K562 (cell line): ENCODE measurements around the gene TEX9. TPM values are rescaled to one million over a fixed set of nuclear protein-coding genes. Genes with fewer than 3 reads are reported as not detected.

Experiments
- BCL6 ChIP-seq: fragments of 250-450 bp; sonication (Bioruptor Pico); IDR thresholded peaks from 2 replicates; pipeline ENCODE4 v1.4.0; 2020
- E2F6 ChIP-seq, 2 experiments: IDR thresholded peaks; 2 replicates each; pipeline ENCODE4 v1.6.1; 2011; ENCODE audit warnings: borderline replicate concordance in 1 of 2, control low read depth in 1 of 2, low read depth in 1 of 2, low read length in 1 of 2, mild to moderate bottlenecking in 1 of 2, mixed read lengths in 1 of 2, moderate library complexity in 1 of 2; ENCODE audit not compliant: insufficient read depth in 1 of 2, insufficient read length in 1 of 2, poor library complexity in 1 of 2, severe bottlenecking in 1 of 2; ENCODE audit errors: extremely low read depth in 1 of 2
- GATAD2B ChIP-seq: fragments of 450-650 bp; IDR thresholded peaks from 2 replicates; pipeline ENCODE4 v1.6.1; 2017; ENCODE audit warnings: mild to moderate bottlenecking, borderline replicate concordance
- JUN ChIP-seq, 2 experiments: sonication (generic) in 1 of 2; formaldehyde crosslinking in 1 of 2; IDR thresholded peaks; 2 replicates each; pipeline versions ENCODE4 v1.6.1 to v1.8.0; 2012 to 2022; ENCODE audit warnings: borderline replicate concordance in 2 of 2, mild to moderate bottlenecking in 2 of 2, improper control_type of control experiment in 1 of 2, low read depth in 1 of 2, low read length in 1 of 2, missing genetic modification reagents in 1 of 2
- LCOR ChIP-seq: sonication (generic); formaldehyde crosslinking; IDR thresholded peaks from 2 replicates; pipeline ENCODE4 v1.8.0; 2022; ENCODE audit warnings: mild to moderate bottlenecking, missing genetic modification reagents
- MAFG ChIP-seq: fragments of 450-650 bp; conservative IDR thresholded peaks from 2 replicates; pipeline ENCODE4 v1.6.1; 2016; ENCODE audit warnings: missing genetic modification characterization, missing compliant biosample characterization
- MCM3 ChIP-seq: fragments of 450-650 bp; IDR thresholded peaks from 2 replicates; pipeline ENCODE4 v1.6.1; 2016
- MXD1 ChIP-seq: fragments of 250-450 bp; sonication (Bioruptor Pico); IDR thresholded peaks from 2 replicates; pipeline ENCODE4 v1.8.0; 2021; ENCODE audit warnings: borderline replicate concordance, mild to moderate bottlenecking, moderate library complexity; ENCODE audit not compliant: poor library complexity, severe bottlenecking
- SREBF1 ChIP-seq: fragments of 150-350 bp; IDR thresholded peaks from 2 replicates; pipeline ENCODE4 v1.6.1; 2014; ENCODE audit warnings: antibody characterized with exemption, low read depth, low read length, borderline replicate concordance
- WHSC1 ChIP-seq: IDR thresholded peaks from one replicate; pipeline ENCODE4 v1.6.1; 2012; ENCODE audit warnings: low read length, control low read depth, inconsistent platforms
- ZHX1 ChIP-seq: fragments of 150-350 bp; conservative IDR thresholded peaks from 2 replicates; pipeline ENCODE4 v1.6.1; 2014; ENCODE audit warnings: low read length
- ZNF274 ChIP-seq: IDR thresholded peaks from 2 replicates; pipeline ENCODE4 v1.6.1; 2011; ENCODE audit warnings: low read depth, mild to moderate bottlenecking, low read length, moderate library complexity, borderline replicate concordance
- ZNF316 ChIP-seq: fragments of 450-650 bp; IDR thresholded peaks from 2 replicates; pipeline ENCODE4 v1.6.1; 2016
- ZNF324 ChIP-seq: fragments of 250-450 bp; sonication (Bioruptor Pico); IDR thresholded peaks from 2 replicates; pipeline ENCODE4 v1.4.0; 2020; ENCODE audit warnings: mild to moderate bottlenecking
- ZNF518B ChIP-seq: fragments of 250-450 bp; sonication (Bioruptor Pico); IDR thresholded peaks from 2 replicates; pipeline ENCODE4 v1.5.0; 2021; ENCODE audit warnings: mild to moderate bottlenecking, moderate library complexity
- polyA plus RNA-seq, 8 experiments: library from polyadenylated mRNA; depleted of rRNA in 4 of 8; stranded (reverse) in 5 of 8; unstranded in 3 of 8; fragments of >200 nt; fragmentation: Nextera tagmentation in 2 of 8; fragmentation: Illumina TruSeq in 1 of 8; extraction: Ambion mirVana in 2 of 8; extraction: Trizol in 1 of 8; gene quantifications; 2 replicates each; pipeline versions ENCODE4 v1.2.1 to v1.2.3, GENCODE V29; 2011 to 2014; ENCODE audit warnings: inconsistent platforms in 1 of 8, missing spikeins in 1 of 8
- total RNA-seq, 7 experiments: library from RNA; depleted of rRNA in 6 of 7; stranded (reverse); fragments of >200 nt in 6 of 7; fragmentation: Illumina TruSeq in 2 of 7; extraction: Trizol in 2 of 7; gene quantifications; 2 replicates each; pipeline versions ENCODE4 v1.2.1 to v1.2.3, GENCODE V29; 2011 to 2021; ENCODE audit warnings: low replicate concordance in 1 of 7
- TF ChIP-seq, protein P1 (sequence below): fragments of 450-650 bp; IDR thresholded peaks from 2 replicates; pipeline ENCODE4 v1.7.1; 2018; ENCODE audit warnings: mild to moderate bottlenecking, low read depth; ENCODE audit not compliant: partially characterized antibody

TEX9 gene
- total and polyA plus RNA-seq, 9 of the 15 experiments (the other 6 are each of a cell fraction or from before 2014, with no cell fraction given), result 0.93 to 3.6 (median 2.4) TPM

- no peak for TF ChIP-seq ZHX1
- TF ChIP-seq MXD1, result no peak
- no peak for TF ChIP-seq ZNF324 (CRISPR knock-in tag)
- no peak for TF ChIP-seq ZNF274
- 0 out of 2 replicates have a peak, but pooled peaks have one; percentile 27 for TF ChIP-seq GATAD2B
- no peak for TF ChIP-seq MCM3
- TF ChIP-seq WHSC1, result no peak
- peak; percentile 37 for TF ChIP-seq ZNF316
- no peak for TF ChIP-seq JUN (IDR thresholded peaks at IDR 0.05; ENCODE audit: borderline replicate concordance, low read depth, low read length)
- TF ChIP-seq JUN (CRISPR knock-in tag; IDR thresholded peaks at IDR 0.05; ENCODE audit: borderline replicate concordance), result no peak
- 0 out of 2 replicates have a peak, but pooled peaks have one; percentile 12 for TF ChIP-seq MAFG
- TF ChIP-seq, protein P1, sequence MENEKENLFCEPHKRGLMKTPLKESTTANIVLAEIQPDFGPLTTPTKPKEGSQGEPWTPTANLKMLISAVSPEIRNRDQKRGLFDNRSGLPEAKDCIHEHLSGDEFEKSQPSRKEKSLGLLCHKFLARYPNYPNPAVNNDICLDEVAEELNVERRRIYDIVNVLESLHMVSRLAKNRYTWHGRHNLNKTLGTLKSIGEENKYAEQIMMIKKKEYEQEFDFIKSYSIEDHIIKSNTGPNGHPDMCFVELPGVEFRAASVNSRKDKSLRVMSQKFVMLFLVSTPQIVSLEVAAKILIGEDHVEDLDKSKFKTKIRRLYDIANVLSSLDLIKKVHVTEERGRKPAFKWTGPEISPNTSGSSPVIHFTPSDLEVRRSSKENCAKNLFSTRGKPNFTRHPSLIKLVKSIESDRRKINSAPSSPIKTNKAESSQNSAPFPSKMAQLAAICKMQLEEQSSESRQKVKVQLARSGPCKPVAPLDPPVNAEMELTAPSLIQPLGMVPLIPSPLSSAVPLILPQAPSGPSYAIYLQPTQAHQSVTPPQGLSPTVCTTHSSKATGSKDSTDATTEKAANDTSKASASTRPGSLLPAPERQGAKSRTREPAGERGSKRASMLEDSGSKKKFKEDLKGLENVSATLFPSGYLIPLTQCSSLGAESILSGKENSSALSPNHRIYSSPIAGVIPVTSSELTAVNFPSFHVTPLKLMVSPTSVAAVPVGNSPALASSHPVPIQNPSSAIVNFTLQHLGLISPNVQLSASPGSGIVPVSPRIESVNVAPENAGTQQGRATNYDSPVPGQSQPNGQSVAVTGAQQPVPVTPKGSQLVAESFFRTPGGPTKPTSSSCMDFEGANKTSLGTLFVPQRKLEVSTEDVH, result no peak
- TF ChIP-seq BCL6 (CRISPR knock-in tag), result no peak
- peak; percentile 96 to 98 for TF ChIP-seq E2F6 (IDR thresholded peaks at IDR 0.05; ENCODE audit: borderline replicate concordance in 1 of 2, extremely low read depth in 1 of 2, insufficient read depth in 1 of 2, insufficient read length in 1 of 2, low read depth in 1 of 2, low read length in 1 of 2, poor library complexity in 1 of 2, severe bottlenecking in 1 of 2)
- TF ChIP-seq LCOR (CRISPR knock-in tag), result peak; percentile 76; the same call in 1 of the 2 replicates
- TF ChIP-seq SREBF1, result no peak
- TF ChIP-seq ZNF518B (CRISPR knock-in tag), result no peak
These were observed 99.8 kb downstream of the TEX9 start, which contains the start of gene MNS1 (continued) for GRCh38 chr15:56464893-56465520.
